HG03354 (cell line): Measurements from ENCODE around the gene DOCK9.
"Not testable (repeated sequence)": the region's sequence is repeated elsewhere in the genome, so short reads cannot be mapped to it uniquely, and the experiment has no call there.

Source experiments
- ATAC-seq: cut with Tn5 transposase; IDR thresholded peaks from one replicate; pipeline ENCODE4 v1.9.1; 2021; ENCODE audit warnings: mild to moderate bottlenecking; ENCODE audit not compliant: unreplicated experiment, poor library complexity, severe bottlenecking

DOCK9 gene

GRCh38 chr13:98771838-98772611, 205.8 kb downstream of the DOCK9 start:
- no peak for ATAC-seq

GRCh38 chr13:98769736-98770135, 208.1 kb downstream of the DOCK9 start:
- no peak for ATAC-seq

- ATAC-seq: no peak
These were observed 209.3 kb downstream of the DOCK9 start for GRCh38 chr13:98768522-98768921.

- no peak for ATAC-seq
These were observed 211.2 kb downstream of the DOCK9 start for GRCh38 chr13:98766697-98767096.

GRCh38 chr13:98765996-98766519, 211.8 kb downstream of the DOCK9 start:
- ATAC-seq: no peak

GRCh38 chr13:98761986-98762616, 215.8 kb downstream of the DOCK9 start:
- no peak for ATAC-seq

- peak; percentile 61 for ATAC-seq
These were observed 216.5 kb downstream of the DOCK9 start for GRCh38 chr13:98761126-98761985.

- no peak for ATAC-seq
These were observed 222.1 kb downstream of the DOCK9 start for GRCh38 chr13:98755729-98756128.

GRCh38 chr13:98755116-98755515, 222.7 kb downstream of the DOCK9 start:
- no peak for ATAC-seq

GRCh38 chr13:98754468-98754867, 223.4 kb downstream of the DOCK9 start:
- ATAC-seq: not testable (repeated sequence)

- ATAC-seq: no peak
These were observed 225.2 kb downstream of the DOCK9 start, which contains the start of gene SLC15A1 for GRCh38 chr13:98752467-98753290. Gene SLC15A1 (minus strand): TSS chr13:98752672. CDS start chr13:98752598, 74 bp downstream.

GRCh38 chr13:98751861-98752466, 225.9 kb downstream of the DOCK9 start:
- ATAC-seq: no peak

- ATAC-seq: no peak
These were observed 226.5 kb downstream of the DOCK9 start for GRCh38 chr13:98751367-98751782.

- ATAC-seq: no peak
These were observed 228.4 kb downstream of the DOCK9 start for GRCh38 chr13:98749501-98749900.

- ATAC-seq: no peak
These were observed 230.9 kb downstream of the DOCK9 start for GRCh38 chr13:98746968-98747367.
